T-helper 22 cell (primary cell): ENCODE measurements around the gene KRTAP12-1.

Source experiments
- DNase-seq: peaks from one replicate; pipeline ENCODE4 v3.0.0-alpha.2; 2020; ENCODE audit warnings: low read depth

KRTAP12-1 gene, protein sequence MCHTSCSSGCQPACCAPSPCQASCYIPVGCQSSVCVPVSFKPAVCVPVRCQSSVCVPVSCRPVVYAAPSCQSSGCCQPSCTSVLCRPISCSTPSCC

DNA sequence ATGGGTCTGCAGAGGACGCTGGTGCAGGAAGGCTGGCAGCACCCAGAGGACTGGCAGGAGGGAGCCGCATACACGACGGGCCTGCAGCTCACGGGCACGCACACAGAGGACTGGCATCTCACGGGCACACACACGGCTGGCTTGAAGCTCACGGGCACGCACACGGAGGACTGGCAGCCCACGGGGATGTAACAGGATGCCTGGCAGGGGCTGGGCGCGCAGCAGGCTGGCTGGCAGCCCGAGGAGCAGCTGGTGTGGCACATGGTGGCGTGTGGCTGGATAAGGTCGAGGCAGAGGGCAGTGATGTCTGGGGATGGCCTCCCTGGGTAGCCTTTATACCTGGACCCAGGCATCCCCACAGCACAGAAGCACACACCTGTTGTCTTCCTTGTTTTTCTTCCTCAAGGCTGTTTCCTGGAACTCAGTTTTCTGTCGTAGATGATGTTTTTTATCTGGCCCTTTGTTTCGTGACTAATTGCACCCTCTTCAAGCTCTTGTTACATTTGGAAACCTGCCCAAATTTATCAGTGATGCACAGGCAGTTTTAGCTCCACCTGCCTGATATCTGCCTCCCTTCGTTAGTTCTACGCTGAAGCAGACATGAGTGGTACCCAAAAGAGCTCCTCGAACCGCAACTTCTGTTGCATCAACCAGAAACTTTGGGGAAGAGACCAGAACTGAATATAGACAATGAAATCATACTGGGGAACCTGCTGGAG lies at the start of gene KRTAP12-1:
TSS of gene KRTAP12-1 (minus strand) at position 303 of the 719 bp plus-strand sequence. CDS start at position 263, 40 bp downstream.
- no peak for DNase-seq

DNA sequence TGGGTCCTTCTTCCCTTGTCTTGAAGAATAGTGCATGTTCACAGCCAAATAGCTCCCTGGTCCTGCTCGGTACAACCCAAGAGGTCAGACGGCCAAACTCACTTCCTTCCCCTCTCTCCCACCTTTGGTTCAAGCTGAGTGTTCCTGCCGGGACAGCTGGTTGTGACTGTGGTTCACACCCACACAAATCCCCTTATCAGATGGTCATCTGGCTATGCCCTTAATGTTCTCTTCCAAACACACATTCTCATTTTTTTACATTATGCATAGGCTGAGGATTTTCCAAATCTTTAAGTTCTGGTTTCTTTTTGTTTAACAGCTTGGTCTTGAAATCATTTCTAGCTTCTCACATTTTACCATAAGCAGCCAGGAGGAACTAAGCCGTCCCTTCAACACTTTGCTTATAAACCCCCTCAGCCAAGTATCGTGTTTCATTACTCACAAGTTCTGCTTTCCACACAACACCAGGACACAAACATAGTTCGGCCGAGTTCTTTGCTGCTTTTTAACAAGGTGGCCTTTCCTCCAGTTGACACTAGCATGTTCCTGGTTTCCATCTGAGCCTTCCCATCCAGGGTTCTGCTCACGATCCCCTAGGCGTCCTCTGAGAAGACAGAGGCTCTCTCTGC lies 49.1 kb upstream of the KRTAP12-1 start:
- DNase-seq: no peak

DNA sequence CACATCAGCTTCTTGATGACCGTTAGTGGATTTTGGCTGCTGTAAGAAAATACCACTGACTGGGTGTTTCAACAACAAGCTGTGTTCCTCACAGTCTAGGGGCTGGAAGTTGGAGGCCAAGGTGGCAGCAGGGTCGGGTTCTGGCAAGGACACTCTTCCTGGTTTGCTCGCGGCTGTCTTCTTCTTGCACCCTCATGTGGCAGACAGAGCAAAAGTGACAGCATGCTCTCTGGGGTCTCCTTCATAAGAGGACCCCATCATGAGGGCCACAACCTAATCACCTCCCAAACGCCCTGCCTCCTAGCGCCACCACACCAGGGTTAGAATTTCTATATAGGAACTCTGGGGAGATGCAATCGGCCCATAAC lies 48.0 kb upstream of the KRTAP12-1 start:
- no peak for DNase-seq

DNA sequence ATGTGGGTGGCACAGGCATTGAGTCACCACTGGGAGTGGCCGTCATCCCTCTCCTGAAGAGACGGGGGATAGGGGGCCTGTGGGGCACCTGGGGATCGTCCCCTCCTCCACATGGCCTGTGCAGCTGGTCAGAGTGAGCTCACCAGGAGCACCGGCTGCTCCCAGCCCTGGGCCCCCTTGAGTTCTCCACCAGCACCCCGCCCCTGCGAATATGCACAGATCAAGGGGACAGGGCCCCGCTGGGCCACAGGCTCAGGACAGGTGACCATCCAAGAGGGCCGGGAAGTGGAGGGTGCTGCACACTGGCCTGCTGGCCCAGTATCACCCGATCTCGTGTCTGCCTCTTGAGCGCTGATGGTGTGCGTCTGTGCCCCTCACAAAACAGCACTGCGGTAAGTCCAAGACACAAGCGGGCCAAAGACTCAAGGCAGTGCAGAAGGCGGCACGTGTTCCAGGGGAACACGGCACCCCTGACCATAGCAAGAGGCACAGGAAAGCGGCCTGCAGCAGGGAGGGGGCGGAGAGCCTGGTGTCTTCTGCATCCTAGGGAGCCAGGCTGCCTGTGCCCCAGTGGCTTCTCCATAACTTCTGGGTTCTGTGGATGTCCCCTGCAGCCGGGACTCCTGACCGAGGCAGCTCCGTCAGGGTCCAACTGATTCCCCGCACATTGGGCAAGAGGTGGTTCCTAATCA lies 47.5 kb upstream of the KRTAP12-1 start:
- DNase-seq: no peak

DNA sequence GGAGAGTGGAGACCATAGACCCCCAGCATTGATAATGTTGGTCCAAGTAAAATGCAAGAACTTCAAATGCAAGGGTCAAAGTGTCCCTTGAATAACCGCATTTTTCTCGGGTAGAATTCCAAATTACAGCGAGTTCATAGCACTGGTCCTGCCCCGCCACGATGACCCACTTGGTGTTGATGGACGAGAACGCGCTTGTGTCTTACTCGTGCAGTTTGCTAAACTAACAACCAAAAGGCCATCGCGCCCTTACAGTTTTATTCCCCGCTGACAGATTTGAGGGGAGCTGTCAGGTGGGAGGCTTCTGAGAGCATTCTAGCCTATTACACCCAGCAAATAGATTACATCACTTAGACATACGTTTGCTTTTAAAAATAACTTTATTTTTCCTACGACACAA lies 46.8 kb upstream of the KRTAP12-1 start:
- no peak for DNase-seq

DNA sequence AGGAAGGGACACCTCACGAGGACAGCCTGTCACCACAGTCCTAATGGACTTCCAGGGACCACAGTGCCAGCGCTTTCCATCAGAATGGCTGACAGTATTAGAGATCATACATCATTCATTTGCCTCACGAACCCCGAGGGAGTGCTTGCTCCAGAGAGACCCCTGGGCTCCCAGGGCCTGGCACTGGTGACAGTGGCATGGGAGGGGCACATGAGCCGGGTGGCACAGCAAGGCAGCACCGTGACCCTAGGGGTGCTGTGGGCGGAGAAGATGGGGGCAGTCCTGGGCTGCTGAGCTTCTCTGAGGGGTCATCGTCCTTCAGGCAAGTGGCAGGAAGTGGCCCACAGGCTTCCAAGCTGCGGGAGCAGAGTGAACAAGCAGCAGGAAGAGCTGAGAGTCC lies 45.8 kb upstream of the KRTAP12-1 start:
- DNase-seq: no peak

DNA sequence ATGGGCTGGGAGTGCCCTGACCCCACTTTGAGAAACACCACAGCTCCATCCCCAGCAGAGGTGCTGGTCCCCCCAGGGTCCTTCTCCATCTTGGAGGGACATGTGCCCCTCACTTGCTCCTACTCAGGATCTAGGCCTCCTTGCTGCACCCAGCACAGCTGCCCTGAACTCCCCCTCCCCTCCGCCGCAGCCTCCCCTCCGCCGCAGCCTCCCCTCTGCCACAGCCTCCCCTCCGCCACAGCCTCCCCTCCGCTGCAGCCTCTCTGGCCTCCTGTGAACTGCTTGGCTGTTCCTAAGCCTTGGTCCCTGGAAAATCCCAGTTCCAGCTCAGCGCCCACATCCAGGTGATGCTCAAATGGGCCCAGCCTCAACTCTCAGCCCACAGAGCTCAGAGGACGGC lies 45.4 kb upstream of the KRTAP12-1 start:
- DNase-seq: no peak

DNA sequence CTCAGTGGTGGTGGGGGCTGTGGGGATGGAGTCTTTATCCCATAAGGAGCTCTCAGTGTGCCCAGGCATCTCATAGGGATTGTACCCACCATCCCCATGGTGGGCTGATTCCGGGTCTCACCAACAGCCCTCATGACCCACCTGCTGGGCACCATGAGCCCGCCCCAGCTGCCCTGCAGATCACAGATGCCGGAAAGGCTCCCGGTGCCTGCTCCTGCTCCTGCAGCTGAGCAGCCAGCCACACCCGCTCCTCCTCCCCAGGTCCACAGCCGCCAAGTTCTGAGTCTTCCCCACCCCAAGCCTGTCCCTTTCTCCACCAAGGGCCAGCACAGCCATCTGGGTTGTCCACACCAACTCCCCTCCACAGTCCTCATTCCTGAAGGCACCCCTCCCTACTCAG lies 44.9 kb upstream of the KRTAP12-1 start:
- no peak for DNase-seq

DNA sequence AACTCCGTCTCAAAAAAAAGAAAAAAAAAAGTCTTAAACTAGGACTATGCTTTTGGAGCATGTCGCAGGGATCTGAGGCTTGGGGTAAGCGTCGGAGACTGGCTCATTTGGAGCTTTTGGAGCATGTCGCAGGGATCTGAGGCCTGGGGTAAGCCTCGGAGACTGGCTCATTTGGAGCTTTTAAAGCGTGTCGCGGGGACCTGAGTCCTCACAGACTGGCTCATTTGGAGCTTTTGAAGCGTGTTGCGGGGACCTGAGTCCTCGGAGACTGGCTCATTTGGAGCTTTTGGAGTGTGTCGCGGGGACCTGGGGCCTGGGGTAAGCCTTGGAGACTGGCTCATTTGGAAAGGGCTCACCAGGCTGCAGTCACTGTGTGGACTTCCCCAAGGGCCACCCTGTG lies 43.0 kb upstream of the KRTAP12-1 start:
- no peak for DNase-seq

DNA sequence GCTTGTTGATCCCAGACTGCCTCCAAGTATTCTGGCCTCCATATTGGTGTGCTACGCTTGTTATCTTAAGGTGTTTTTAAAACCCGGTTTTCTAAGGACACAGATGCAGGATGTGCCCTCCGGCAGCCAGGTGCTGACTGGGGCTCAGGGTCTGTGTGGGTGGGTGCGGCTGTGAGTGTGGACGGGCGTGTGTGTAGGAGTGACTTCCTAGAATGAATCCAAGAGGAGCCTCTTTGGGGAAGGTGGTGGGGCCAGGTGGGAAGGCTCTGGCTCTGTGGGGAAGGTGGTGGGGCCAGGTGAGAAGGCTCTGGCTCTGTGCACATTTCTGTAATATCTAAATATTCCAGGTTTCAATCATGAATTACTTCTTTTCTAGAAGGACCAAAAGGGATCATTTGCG lies 42.2 kb upstream of the KRTAP12-1 start:
- no peak for DNase-seq

DNA sequence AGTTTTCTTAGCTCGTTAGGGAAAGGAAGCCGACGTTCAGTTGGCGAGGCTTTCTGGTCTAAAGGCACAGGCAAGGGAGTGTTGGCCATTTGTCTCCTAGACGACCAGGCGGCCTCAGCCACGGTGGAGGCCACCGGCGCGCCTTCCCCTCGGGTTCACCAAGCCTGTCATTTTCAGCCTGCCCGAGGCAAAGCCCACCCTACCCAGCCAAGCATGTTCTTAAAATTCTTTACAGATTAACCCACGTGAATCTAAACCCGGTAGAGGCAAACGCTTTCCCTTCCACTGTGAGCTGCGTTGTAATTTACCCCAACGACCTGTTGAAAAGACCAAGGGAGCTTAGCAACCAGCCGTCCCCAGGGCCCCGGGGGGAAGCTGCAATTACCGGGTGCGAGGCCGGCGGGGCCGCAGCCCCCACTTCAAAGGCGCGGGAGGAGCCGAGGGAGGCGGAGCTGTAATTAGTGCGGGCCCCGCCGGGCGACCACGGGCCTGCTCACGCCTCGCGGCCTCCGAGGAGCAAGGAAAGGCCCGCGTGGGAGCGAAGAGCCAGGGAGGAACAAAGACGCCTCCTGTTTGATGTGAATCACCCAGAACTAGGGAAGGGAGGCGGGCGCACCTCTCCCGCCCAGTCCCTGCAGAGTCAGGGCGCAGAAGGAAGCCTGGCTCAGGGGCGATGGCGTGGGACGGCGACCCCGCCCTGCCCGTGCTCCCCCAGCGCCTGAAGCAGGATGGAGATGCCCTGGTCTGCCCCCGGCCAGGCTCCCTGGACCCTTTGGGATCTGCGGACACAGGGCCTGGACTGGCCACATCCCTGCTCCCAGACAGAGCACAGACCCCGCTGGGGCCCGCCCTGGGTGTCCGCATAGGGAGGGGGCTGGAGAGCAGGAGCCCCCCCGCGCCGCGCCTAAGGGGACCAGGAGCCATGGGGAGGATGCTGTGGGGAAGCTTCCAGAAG lies 41.5 kb upstream of the KRTAP12-1 start:
- DNase-seq: no peak

DNA sequence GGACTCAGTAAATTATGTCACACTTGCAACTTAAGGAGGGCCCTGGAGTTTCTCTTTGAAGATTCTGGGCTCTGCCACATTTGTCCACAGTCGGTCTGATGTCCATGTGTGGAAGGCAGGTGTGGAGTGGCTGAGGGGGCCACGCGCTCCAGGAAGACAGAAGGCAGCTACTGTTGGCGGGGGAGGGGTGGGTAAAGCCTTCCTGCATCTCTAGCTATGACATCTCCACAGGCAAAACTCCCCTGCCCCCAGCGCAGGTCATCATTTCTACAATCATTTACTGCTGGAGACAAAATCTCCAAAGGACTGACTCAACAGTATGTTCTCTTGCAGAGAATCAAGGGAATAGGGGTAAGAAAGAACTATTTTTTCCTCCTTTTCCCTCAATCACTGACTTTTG lies 40.8 kb upstream of the KRTAP12-1 start:
- no peak for DNase-seq

DNA sequence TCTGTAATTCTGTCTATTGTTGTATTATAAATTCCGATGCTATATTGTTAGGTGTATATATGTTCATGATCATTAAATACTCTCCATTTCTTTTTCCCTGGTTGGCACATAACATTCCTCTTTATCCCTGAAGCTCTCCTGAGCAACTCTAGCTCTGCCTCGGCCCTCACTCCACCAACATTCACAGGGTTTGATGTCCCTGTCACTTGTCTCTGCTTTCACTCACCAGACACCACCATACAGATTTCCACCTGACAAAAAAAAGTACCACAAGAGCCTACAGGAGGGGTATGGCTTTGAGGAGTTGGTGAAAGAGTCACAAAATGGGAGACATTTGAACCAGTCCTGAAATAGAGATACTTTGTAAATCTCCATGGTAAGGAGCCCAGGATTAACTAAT lies 38.2 kb upstream of the KRTAP12-1 start:
- no peak for DNase-seq

DNA sequence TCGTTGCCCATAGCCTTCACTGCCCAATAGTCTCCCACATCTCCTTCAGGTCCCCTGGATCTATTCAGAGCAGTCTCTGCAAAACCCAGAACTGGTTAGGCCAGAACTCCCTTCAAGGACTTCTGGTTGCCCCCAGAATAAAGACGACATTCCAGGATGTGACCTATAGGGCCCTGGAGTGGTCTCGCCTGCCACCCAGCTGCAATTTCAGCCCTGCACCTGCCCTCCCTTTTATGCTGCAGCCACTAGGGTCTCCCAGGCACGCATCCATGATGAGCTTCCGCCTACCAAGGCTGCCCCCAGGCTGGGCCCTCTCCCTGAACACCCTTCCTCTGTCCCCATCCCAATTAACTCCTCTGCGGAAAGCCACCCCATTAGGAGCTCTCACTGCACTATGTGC lies 36.6 kb upstream of the KRTAP12-1 start:
- no peak for DNase-seq

DNA sequence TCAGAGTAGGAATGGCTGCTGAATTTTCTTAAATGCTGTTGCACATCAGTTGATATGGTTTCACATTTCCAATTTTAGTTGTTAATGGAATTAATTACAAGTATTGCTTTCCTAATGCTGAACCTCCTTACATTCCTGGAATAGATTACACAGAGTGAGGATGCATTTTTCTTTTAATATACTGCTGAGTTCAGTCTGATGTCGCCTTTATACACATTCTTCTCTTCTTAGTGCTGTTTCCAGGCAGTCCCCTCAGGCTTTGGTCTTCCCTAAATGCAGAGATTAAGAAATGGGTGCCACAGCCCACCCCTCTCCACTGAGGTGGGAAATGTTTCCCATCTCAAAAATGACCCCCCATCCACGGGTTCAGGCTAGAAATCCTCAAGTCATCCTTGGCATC lies 36.1 kb upstream of the KRTAP12-1 start:
- no peak for DNase-seq

DNA sequence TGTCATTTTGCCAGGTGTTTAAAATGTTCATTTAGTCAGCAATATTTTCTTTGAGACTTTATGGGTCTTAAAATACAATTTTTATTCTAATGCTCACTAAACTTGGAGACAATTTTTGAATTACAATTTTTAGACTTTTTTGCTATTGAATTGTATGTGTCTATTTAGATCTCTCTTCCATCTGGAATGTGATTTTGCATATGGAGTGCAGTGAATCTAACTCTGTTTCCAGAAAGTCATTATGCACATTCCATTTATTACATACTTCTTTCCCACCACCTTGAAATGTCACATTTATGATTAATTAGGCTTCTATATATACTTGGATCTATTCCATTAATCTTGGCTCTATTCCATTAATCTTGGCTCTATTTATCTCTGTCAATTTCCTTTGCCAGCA lies 35.0 kb upstream of the KRTAP12-1 start:
- no peak for DNase-seq

DNA sequence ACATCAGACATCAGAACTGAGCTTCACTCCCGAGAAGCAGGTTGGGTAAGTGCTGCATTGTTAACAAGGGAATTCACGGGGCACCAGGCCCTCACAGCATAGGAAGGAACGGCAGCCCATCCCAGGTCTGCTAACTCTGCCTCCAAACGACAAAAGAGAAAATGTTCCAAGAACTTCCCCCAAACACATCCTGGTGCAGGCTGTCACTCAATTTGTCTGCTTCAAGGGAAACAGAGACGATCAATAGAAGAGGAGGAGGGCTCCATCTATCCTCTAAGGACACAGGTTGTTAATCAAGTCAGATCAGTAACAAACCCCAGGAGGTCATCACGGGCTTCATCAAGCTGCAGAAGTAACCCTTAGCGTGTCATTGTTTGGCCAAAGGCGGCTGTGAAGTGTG lies 32.9 kb upstream of the KRTAP12-1 start:
- no peak for DNase-seq

DNA sequence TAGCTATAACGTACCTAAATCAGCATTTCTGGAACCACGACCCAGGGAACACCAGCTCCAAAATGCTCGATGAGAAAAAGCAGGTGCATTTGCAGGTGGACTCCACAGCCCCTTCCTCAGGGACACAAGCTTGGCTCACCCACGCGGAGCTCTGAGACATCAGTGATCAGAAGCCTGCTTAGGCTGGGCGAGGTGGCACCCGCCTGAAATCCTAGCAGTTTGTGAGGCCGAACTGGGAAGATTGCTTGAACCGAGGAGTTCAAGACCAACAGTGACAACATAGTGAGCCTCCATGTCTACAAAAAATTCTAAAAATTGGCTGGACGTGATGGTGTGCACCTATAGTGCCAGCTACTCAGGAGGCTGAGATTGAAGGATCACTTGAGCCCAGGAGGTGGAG lies 31.9 kb upstream of the KRTAP12-1 start:
- no peak for DNase-seq

DNA sequence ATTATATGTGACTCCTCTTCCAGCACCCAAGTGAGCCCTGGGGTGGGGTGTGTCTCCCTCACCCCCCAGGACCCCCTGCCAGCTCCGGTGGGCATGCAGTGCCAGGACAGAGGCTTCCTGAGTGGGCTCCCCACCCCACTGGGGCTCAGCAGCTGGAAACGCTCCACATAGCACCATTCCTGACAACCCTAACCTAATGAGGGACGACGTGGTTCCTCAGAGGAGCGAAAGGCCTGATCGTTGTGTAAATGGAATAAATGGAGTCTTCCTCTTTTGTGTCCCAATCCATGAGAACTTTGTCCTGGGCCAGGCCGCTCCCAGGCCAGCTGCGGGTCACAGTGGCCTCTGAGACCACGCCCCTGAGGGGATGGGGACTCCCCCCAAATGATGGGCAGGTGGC lies 31.2 kb upstream of the KRTAP12-1 start:
- no peak for DNase-seq

DNA sequence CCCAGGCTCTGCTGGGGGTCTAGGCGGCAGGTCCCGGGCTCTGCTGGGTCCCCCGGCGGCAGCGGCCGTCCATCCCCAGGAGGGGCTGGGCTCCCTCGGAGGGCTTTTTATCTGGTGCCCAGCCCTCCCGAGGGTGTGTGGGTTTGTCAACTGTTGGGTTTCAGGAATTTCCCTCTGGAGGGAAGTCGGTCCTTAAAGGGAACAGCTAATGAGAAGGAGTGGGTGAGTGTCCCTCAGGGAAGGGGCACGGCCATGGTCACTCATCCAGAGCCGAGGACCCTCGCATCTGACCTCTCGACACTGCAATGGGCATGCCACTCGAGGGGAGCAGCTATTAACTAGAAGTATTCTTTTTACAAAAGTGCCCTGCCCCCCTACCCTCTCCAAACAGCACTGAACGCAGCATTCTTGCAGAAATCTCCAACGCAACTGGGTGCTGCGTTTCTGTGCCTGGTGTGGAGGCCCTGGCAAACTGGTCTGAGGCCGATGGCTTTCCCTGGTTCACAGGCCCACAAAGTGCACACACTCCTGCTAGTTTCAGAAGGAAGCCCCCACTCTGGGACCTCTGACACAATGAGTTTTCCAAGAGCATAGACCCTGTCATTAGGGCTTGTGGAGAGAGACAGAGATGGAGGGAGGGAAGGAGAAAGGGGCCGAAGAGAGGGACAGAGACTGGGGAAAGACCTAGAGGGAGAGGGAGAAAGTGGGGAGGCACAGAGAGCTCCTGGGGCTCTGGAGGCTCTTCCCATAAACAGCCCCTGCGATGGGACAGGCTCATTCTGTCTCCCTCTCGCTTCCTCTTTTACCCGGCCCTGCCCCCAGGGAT lies 30.5 kb upstream of the KRTAP12-1 start:
- DNase-seq: no peak
